ENCODE measurements around the gene SRC. TPM values are rescaled to one million over a fixed set of nuclear protein-coding genes. Genes with fewer than 3 reads are reported as not detected.

The SRC gene
- total RNA-seq, 1 donor from 2014 or later: 72.7 TPM

DNA sequence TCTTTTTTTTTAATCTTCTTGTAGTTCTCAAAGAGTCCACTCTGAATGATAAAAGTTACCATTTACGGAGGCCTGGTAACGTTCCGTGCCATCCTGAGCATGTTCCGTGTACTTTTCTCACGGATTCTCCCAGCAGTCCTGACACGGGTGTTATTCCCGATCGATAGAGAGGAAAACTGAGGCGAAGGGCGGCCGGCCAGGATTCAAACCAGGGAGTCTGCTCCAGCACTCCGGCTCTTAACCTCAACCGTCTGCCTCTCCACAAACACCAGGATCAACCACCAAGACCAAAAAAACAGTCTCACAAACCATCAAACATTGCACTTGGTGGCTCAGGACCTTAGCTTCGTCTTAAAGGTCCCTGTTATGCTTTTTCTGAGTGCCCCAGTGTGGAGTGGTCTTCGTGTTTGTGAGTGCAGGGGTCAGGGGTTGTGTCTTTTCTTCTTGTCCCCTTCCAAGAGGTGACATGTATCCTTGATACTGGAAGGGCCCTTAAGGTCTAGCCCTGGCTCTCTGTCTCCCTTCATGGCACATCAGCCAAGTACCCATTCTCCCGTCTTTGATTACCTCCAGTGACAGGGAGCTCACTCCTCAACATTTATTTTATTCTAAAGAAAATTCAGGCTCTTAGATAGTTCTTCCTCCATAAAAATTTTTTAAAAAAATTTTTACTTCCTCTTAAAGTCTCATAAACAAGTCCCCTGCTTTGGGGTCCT, 35.1 kb downstream of the SRC start:
- POLR2A ChIA-PET: interaction anchor here (0.5 to 2.8 kb wide), 8 partner anchors 9 to 682 kb away, joined by 3 to 17 read pairs (median 8); partner anchors contain the start of gene MANBAL
- Mint-ChIP-seq H3K27ac (peak overlapping the region; percentile 81), H3K4me3 (peak overlapping the region; percentile 8), H3K9me3 (no peaks in the 10 kb centered on the region), H3K27me3 (no peaks in the 10 kb centered on the region), H3K4me1 (peaks cover 57% of the 10 kb centered on the region), H3K36me3 (ENCODE audit: low read depth) (peaks cover 15% of the 10 kb centered on the region)
- TF ChIP-seq, protein P1, sequence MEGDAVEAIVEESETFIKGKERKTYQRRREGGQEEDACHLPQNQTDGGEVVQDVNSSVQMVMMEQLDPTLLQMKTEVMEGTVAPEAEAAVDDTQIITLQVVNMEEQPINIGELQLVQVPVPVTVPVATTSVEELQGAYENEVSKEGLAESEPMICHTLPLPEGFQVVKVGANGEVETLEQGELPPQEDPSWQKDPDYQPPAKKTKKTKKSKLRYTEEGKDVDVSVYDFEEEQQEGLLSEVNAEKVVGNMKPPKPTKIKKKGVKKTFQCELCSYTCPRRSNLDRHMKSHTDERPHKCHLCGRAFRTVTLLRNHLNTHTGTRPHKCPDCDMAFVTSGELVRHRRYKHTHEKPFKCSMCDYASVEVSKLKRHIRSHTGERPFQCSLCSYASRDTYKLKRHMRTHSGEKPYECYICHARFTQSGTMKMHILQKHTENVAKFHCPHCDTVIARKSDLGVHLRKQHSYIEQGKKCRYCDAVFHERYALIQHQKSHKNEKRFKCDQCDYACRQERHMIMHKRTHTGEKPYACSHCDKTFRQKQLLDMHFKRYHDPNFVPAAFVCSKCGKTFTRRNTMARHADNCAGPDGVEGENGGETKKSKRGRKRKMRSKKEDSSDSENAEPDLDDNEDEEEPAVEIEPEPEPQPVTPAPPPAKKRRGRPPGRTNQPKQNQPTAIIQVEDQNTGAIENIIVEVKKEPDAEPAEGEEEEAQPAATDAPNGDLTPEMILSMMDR (IDR thresholded peaks at IDR 0.05): no peak
- DNase-seq (no peak), ATAC-seq (ENCODE audit: low read depth) (no peak)
- intact Hi-C loops (cut with micrococcal nuclease): no loop called here
- CTCF ChIA-PET: interaction anchor here (1.0 to 4.8 kb wide), 5 partner anchors 9 to 185 kb away, joined by 3 to 59 read pairs (median 4); no protein-coding TSS in a partner anchor

DNA sequence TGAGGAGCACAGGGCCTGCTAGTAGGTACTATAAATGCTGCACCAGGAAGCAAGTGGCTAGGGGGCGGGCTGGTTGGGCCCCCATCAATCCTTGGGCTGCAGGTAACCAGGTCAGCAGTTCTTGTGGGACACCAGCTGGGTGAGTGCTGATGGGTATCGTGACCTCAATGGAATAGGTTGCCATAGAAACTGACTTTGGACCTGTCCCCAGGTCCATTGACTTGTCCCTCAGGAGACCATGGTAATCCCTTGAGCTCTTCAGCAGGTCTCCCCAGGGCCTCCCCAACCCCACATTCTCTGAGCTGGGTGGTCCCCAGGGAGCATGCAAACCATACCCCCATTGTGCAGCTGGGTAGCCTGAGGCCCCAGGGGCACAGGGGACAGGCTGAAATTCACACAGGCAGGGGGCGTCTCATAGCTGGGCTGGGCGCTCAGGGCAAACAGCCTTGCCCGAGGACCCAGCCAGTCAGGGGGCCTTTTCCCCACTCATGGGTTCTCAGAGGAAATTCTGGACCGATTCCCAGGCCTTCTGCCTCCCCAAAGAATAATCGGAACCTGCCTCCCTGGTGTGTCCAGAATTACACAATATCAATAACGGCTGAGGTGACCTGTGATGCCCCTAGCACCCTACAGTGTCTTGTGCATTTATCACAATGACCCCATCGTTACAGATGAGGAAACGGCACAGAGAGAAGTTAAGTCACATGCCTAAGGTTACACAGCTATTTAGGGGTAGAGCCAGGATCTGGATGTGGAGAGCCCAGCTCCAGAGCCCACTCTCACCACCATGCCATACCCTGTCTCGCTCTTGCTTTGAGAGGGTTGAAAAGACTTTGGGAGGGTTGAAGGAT, 35.9 kb downstream of the SRC start:
- intact Hi-C loops (cut with micrococcal nuclease): loop anchor here (1.0 kb wide), 1 partner anchor 46 kb away; no protein-coding TSS in a partner anchor
- DNase-seq (peak; percentile 52), ATAC-seq (ENCODE audit: low read depth) (peak; percentile 82)
- H3K4me3 Mint-ChIP-seq: peak overlapping the region; percentile 62
- peaks cover 58% of the 10 kb centered on the region for H3K4me1 Mint-ChIP-seq
- no peaks in the 10 kb centered on the region for H3K9me3 Mint-ChIP-seq
- peak overlapping the region; percentile 81 for H3K27ac Mint-ChIP-seq
- CTCF ChIA-PET: interaction anchor here (0.7 to 4.8 kb wide), 9 partner anchors 10 to 186 kb away, joined by 3 to 59 read pairs (median 4); partner anchors contain the start of gene SRC
- TF ChIP-seq, protein P1 (IDR thresholded peaks at IDR 0.05): no peak
- H3K27me3 Mint-ChIP-seq: no peaks in the 10 kb centered on the region
- peaks cover 20% of the 10 kb centered on the region for H3K36me3 Mint-ChIP-seq (ENCODE audit: low read depth)
- POLR2A ChIA-PET: interaction anchor here (0.5 to 2.8 kb wide), 11 partner anchors 10 to 681 kb away, joined by 3 to 21 read pairs (median 5); partner anchors contain the start of gene MANBAL

DNA sequence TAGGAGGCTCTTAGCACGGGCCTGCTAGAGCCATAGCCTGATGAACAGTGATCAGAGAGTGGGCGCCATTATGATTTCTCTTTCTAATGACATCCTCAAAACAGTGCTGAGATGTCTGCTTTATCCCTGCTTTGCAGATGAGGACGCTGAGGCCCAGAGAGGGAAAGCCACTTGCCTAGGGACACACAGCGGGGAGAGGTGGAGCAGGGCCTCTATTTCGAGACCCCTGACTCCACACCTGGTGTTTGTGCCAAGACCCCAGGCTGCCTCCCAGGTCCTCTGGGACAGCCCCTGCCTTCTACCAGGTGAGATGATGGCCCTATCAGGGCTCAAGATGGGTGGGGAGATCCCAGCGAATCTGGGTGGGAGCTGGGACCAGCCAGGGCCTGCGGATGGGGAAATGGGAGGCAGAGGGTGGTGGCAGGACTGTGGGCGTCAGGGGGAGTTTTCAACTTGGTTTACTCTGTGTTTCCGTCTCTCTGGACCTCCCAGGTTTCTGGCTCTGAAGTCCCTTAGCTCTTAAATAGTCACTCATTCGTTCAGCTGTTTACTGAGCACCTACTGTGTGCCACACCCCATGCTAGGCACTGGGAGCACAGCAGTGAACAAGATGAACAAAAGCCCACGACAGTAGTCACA, 36.7 kb downstream of the SRC start:
- TF ChIP-seq, protein P1 (IDR thresholded peaks at IDR 0.05): no peak
- DNase-seq (no peak), ATAC-seq (ENCODE audit: low read depth) (no peak)
- no peaks in the 10 kb centered on the region for H3K27me3 Mint-ChIP-seq
- peaks cover 17% of the 10 kb centered on the region for H3K36me3 Mint-ChIP-seq (ENCODE audit: low read depth)
- intact Hi-C loops (cut with micrococcal nuclease): loop anchor here (1.0 kb wide), 1 partner anchor 46 kb away; no protein-coding TSS in a partner anchor
- ChIA-PET POLR2A (interaction anchor here (0.8 to 2.8 kb wide), 9 partner anchors 11 to 1332 kb away, joined by 3 to 21 read pairs (median 10); partner anchors contain the start of genes BLCAP and MANBAL), CTCF (interaction anchor here (0.6 to 4.8 kb wide), 8 partner anchors 11 to 187 kb away, joined by 3 to 59 read pairs (median 3); partner anchors contain the start of gene SRC)
- peak overlapping the region; percentile 62 for H3K4me3 Mint-ChIP-seq
- peak overlapping the region; percentile 81 for H3K27ac Mint-ChIP-seq
- H3K4me1 Mint-ChIP-seq: peaks cover 51% of the 10 kb centered on the region
- H3K9me3 Mint-ChIP-seq: no peaks in the 10 kb centered on the region

DNA sequence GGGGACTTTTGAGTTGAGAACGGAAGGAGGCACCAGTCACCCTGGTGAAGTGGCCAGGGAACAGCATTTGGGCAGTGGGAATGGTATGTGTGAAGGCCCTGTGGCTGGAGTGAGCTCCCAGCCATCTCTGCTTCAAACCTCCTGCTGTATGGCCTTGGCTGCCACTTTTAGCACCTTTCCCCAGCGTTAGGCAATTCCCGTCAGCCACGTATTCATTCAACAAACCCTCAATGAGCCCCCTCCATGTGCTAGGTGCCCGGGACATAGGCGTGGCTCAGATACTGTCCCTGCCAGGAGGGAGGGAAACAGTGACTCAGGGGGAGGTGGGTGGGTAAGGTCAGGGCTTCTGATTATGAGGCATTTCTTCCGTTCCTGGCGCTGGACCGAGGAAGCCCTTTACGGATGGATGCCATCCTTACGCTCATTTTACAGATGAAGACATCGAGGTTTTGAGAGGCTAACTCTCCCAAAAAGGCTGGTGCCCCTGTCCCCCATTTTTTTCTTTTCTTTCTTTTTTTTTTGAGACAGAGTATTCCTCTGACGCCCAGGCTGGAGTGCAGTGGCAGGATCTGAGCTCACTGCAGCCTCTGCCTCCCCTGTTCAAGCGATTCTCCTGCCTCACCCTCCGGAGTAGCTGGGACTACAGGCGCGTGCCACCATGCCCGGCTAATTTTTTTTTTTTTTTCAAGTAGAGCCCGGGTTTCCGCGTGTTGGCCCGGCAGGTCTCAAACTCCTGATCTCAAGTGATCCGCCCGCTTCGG, 37.5 kb downstream of the SRC start:
- ATAC-seq (ENCODE audit: low read depth): no peak
- Mint-ChIP-seq H3K4me1 (peaks cover 47% of the 10 kb centered on the region), H3K27me3 (no peaks in the 10 kb centered on the region), H3K36me3 (ENCODE audit: low read depth) (peaks cover 19% of the 10 kb centered on the region), H3K9me3 (no peaks in the 10 kb centered on the region), H3K4me3 (peak overlapping the region; percentile 62), H3K27ac (peak overlapping the region; percentile 81)
- TF ChIP-seq, protein P1 (IDR thresholded peaks at IDR 0.05): no peak
- DNase-seq: no peak
- CTCF ChIA-PET: interaction anchor here (1.3 to 4.8 kb wide), 8 partner anchors 12 to 187 kb away, joined by 3 to 59 read pairs (median 4); partner anchors contain the start of gene SRC
- POLR2A ChIA-PET: interaction anchor here (0.6 to 2.8 kb wide), 9 partner anchors 11 to 1333 kb away, joined by 3 to 21 read pairs (median 5); partner anchors contain the start of genes BLCAP and MANBAL
- intact Hi-C loops (cut with micrococcal nuclease): no loop called here
